Endothelial cell (in vitro differentiated cells): ENCODE measurements around the gene TSN. TPM values are rescaled to one million over a fixed set of nuclear protein-coding genes. Genes with fewer than 3 reads are reported as not detected.

Experiments
- DNase-seq: peaks from one replicate; pipeline ENCODE4 v3.0.0; 2021; ENCODE audit warnings: low spot score
- H3K27ac Mint-ChIP-seq: one replicate; pipeline ENCODE4 v1.8.0; 2021; ENCODE audit warnings: mixed read lengths, inconsistent platforms; ENCODE audit not compliant: unreplicated experiment
- H3K27me3 Mint-ChIP-seq: one replicate; pipeline ENCODE4 v1.8.0; 2021; ENCODE audit warnings: mild to moderate bottlenecking, moderate library complexity, mixed read lengths, inconsistent platforms; ENCODE audit not compliant: unreplicated experiment
- H3K36me3 Mint-ChIP-seq: one replicate; pipeline ENCODE4 v1.8.0; 2021; ENCODE audit warnings: mild to moderate bottlenecking, low read depth, mixed read lengths, inconsistent platforms; ENCODE audit not compliant: unreplicated experiment
- H3K4me1 Mint-ChIP-seq: one replicate; pipeline ENCODE4 v1.8.0; 2021; ENCODE audit warnings: mild to moderate bottlenecking, mixed read lengths, inconsistent platforms; ENCODE audit not compliant: unreplicated experiment
- H3K4me3 Mint-ChIP-seq: one replicate; pipeline ENCODE4 v1.8.0; 2021; ENCODE audit warnings: mild to moderate bottlenecking, mixed read lengths, inconsistent platforms; ENCODE audit not compliant: unreplicated experiment
- H3K9me3 Mint-ChIP-seq: one replicate; pipeline ENCODE4 v1.8.0; 2021; ENCODE audit warnings: mixed read lengths, inconsistent platforms; ENCODE audit not compliant: unreplicated experiment
- CTCF ChIP-seq: fragments of 200-600 bp; sonication (generic); IDR thresholded peaks from one replicate; pipeline ENCODE4 v1.5.0; 2021; ENCODE audit warnings: antibody characterized with exemption; ENCODE audit not compliant: unreplicated experiment
- total RNA-seq: library from RNA; stranded (reverse); fragmentation: NEBNext Ultra II Directional; extraction: Animal tissue kit (Norgen Biotek cat#: 25700); gene quantifications from one replicate; pipeline ENCODE4 v1.2.1, GENCODE V29; 2021; ENCODE audit not compliant: unreplicated experiment

Gene TSN
- total RNA-seq, 1 donor from 2014 or later, result 264 TPM

DNA sequence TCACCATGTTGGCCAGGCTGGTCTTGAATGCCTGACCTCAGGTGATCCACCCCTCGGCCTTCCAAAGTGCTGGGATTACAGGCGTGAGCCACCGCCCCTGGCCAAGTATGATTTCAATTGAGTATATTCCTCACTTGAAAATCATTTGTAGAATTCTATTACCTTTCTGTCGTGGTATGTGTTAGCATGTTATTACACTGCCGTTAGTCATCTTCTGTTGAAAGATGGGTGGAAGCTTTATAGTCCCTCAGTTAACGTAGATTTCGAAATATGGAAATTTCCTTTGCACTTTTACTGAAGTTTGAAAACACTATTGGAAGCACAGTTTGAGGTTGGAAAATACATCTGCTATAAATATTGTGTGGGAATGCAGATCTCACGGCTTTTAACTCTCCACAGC, 33.5 kb upstream of the TSN start:
- Mint-ChIP-seq H3K4me3 (no peak overlapping the region), H3K27ac (no peak overlapping the region), H3K4me1 (no peaks in the 10 kb centered on the region), H3K27me3 (no peaks in the 10 kb centered on the region), H3K36me3 (peaks cover 1% of the 10 kb centered on the region), H3K9me3 (no peaks in the 10 kb centered on the region)
- no peak for DNase-seq
- TF ChIP-seq CTCF, result no peak

DNA sequence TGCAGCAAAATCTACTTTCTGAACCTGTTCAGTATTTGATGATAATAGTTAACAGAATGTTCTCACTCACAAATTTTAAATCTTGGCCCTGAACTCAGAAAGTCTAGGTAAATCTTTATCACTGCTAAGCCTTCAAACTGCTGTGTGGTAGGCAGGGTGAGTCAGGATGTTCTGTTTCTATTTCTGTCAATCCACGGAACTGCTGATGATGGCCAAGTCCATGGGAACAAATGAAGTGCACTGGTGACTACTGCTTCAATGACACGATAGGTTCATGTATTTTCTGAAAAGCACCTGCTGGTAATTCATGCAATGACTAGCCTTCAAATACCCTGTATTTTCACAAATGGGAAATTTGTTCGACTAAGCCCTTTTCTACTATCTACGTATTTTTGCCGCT, 33.0 kb upstream of the TSN start:
- no peaks in the 10 kb centered on the region for H3K9me3 Mint-ChIP-seq
- no peak for TF ChIP-seq CTCF
- H3K27me3 Mint-ChIP-seq, result no peaks in the 10 kb centered on the region
- no peak overlapping the region for H3K27ac Mint-ChIP-seq
- H3K4me1 Mint-ChIP-seq, result no peaks in the 10 kb centered on the region
- peaks cover 7% of the 10 kb centered on the region for H3K36me3 Mint-ChIP-seq
- no peak overlapping the region for H3K4me3 Mint-ChIP-seq
- no peak for DNase-seq

GRCh38 chr2:121723316-121723715, 32.1 kb upstream of the TSN start:
- no peak for DNase-seq
- no peak for TF ChIP-seq CTCF
- peaks cover 12% of the 10 kb centered on the region for H3K36me3 Mint-ChIP-seq
- no peaks in the 10 kb centered on the region for H3K27me3 Mint-ChIP-seq
- H3K9me3 Mint-ChIP-seq, result no peaks in the 10 kb centered on the region
- H3K4me1 Mint-ChIP-seq, result peaks cover under 1% of the 10 kb centered on the region
- no peak overlapping the region for H3K4me3 Mint-ChIP-seq
- no peak overlapping the region for H3K27ac Mint-ChIP-seq

DNA sequence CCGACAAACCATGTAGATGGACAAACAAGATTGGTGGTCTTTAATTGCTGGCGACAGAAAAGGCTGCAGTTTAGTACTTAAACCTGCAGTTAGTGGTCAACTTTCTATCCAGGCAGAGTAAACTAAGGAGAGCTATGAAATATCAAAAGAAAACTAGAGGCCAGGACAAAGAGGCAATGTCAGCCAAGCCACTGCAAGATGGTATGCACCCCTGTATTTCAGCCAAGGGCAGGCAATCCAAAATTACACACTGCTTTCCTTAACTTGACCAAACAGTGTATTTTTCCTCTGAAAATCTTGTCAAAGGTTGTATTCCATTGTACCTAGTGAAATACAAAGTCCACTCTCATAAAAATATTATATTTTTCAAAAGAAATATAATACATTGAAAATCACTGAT, 28.1 kb upstream of the TSN start:
- peaks cover 18% of the 10 kb centered on the region for H3K4me1 Mint-ChIP-seq
- peaks cover 33% of the 10 kb centered on the region for H3K36me3 Mint-ChIP-seq
- no peak for TF ChIP-seq CTCF
- no peak overlapping the region for H3K27ac Mint-ChIP-seq
- DNase-seq, result no peak
- H3K4me3 Mint-ChIP-seq, result no peak overlapping the region
- no peaks in the 10 kb centered on the region for H3K27me3 Mint-ChIP-seq
- no peaks in the 10 kb centered on the region for H3K9me3 Mint-ChIP-seq

DNA sequence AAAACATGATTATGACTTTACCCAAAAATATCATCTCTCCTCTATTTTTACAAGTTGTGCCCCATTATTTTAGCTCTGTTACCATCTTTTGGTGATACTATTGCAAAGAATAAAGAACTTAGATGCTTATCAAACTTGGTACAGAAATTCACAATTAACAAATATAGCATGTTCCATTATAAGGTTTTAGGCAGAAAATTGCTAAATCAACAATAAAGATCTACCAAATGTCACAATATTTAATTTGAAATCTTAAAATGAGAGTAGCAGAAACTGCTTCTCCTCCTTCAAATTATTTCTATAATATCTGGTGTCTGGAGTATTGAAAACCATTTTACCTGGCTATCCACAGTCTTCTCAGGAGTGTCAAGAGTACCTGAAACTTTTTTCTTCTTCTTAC, 27.5 kb upstream of the TSN start:
- no peak overlapping the region for H3K27ac Mint-ChIP-seq
- H3K4me1 Mint-ChIP-seq, result peaks cover 20% of the 10 kb centered on the region
- H3K27me3 Mint-ChIP-seq, result no peaks in the 10 kb centered on the region
- H3K36me3 Mint-ChIP-seq, result peaks cover 35% of the 10 kb centered on the region
- H3K4me3 Mint-ChIP-seq, result no peak overlapping the region
- H3K9me3 Mint-ChIP-seq, result no peaks in the 10 kb centered on the region
- TF ChIP-seq CTCF, result no peak
- no peak for DNase-seq
